Spleen (tissue), 11 donors: ENCODE results near the gene HSPA2. TPM values are rescaled to one million over a fixed set of nuclear protein-coding genes. Genes with fewer than 3 reads are reported as not detected.
"Not testable (repeated sequence)": the region's sequence is repeated elsewhere in the genome, so short reads cannot be mapped to it uniquely, and the experiment has no call there.

ENCODE experiments used
- DNase-seq: peaks from one replicate; pipeline ENCODE4 v3.0.0-alpha.2; 2020
- H3K27ac ChIP-seq, 8 donors: fragments of 200-600 bp; sonication (generic) in 7 of 8; 1 replicate in 4 of 8; 2 replicates in 4 of 8; pipeline versions ENCODE4 v1.5.0 to v1.8.0; 2016 to 2021; ENCODE audit warnings: inconsistent platforms in 4 of 8, mild to moderate bottlenecking in 4 of 8, moderate library complexity in 1 of 8
- H3K27me3 ChIP-seq, 7 donors: fragments of 200-600 bp; sonication (generic) in 6 of 7; replicated peaks in 1 of 7; 1 replicate in 4 of 7; 2 replicates in 3 of 7; pipeline versions ENCODE4 v1.5.0 to v1.8.0; 2016 to 2021; ENCODE audit warnings: inconsistent platforms in 3 of 7, mild to moderate bottlenecking in 1 of 7
- H3K36me3 ChIP-seq, 6 donors: fragments of 200-600 bp; sonication (generic) in 5 of 6; 1 replicate in 4 of 6; 2 replicates in 2 of 6; pipeline versions ENCODE4 v1.5.0 to v1.8.0; 2016 to 2021; ENCODE audit warnings: inconsistent platforms in 2 of 6
- H3K4me1 ChIP-seq, 6 donors: fragments of 200-600 bp; sonication (generic) in 5 of 6; 1 replicate in 3 of 6; 2 replicates in 3 of 6; pipeline versions ENCODE4 v1.5.0 to v1.8.0; 2016 to 2021; ENCODE audit warnings: inconsistent platforms in 3 of 6
- H3K4me3 ChIP-seq, 8 donors: fragments of 200-600 bp; sonication (generic) in 7 of 8; 1 replicate in 4 of 8; 2 replicates in 4 of 8; pipeline versions ENCODE4 v1.5.0 to v1.8.0; 2016 to 2021; ENCODE audit warnings: inconsistent platforms in 4 of 8, mild to moderate bottlenecking in 4 of 8, moderate library complexity in 2 of 8
- H3K9me3 ChIP-seq, 8 donors: fragments of 200-600 bp; sonication (generic) in 7 of 8; 1 replicate in 4 of 8; 2 replicates in 4 of 8; pipeline versions ENCODE4 v1.5.0 to v1.8.0; 2016 to 2021; ENCODE audit warnings: inconsistent platforms in 4 of 8
- CTCF ChIP-seq, 11 experiments: fragments of 200-600 bp in 7 of 11; fragments of 450-650 bp in 4 of 11; sonication (generic) in 4 of 11; IDR thresholded peaks in 8 of 11; conservative IDR thresholded peaks in 3 of 11; 1 replicate in 7 of 11; 2 replicates in 4 of 11; pipeline versions ENCODE4 v1.4.0 to v1.8.0; 2016 to 2021; ENCODE audit warnings: antibody characterized with exemption in 11 of 11, inconsistent platforms in 4 of 11, mild to moderate bottlenecking in 1 of 11
- POLR2A ChIP-seq, 3 donors: fragments of 450-650 bp; IDR thresholded peaks; one replicate each; pipeline ENCODE4 v1.5.1; 2017; ENCODE audit warnings: antibody characterized with exemption in 3 of 3, mild to moderate bottlenecking in 1 of 3
- POLR2AphosphoS5 ChIP-seq, 3 donors: sonication (generic); formaldehyde crosslinking; IDR thresholded peaks; one replicate each; pipeline ENCODE4 v1.5.1; 2017; ENCODE audit warnings: antibody characterized with exemption in 3 of 3
- WGBS, 5 donors: extraction: QIAGEN DNeasy Blood & Tissue Kit in 3 of 5; methylation state at CpG; one replicate each; pipeline versions ENCODE4 v1.1.5 to v1.1.7; 2013 to 2018; 5-methylcytosine and 5-hydroxymethylcytosine counted together
- intact Hi-C: fragments of 100-400 bp; cut with DNase I; formaldehyde crosslinking; loops from one replicate; pipeline ENCODE4 v1.15.0; 2023; ENCODE audit warnings: low total_unique reads
- polyA plus RNA-seq, 3 donors: library from polyadenylated mRNA; stranded (reverse); fragments of 200-250 nt; gene quantifications; one replicate each; pipeline ENCODE4 v1.2.1, GENCODE V29; 2013
- total RNA-seq, 7 donors: library from RNA; depleted of rRNA in 3 of 7; stranded (reverse); fragments of >200 nt in 3 of 7; fragmentation: NEBNext Ultra II Directional in 4 of 7; extraction: Animal tissue kit (Norgen Biotek cat#: 25700) in 4 of 7; gene quantifications; one replicate each; pipeline versions ENCODE4 v1.1.0 to v1.2.1, GENCODE V29; 2016 to 2021
- donor health status: healthy with polysubstance abuse.
- donor health status: DM: no; HTN: no; CAD: no; lungs with moderate emphysema.
- donor health status: DM: no; HTN: no; CAD: no.
- donor health status: Bipolar disorder and iron deficiency.
- donor health status: healthy.
- donor health status: DM: no; HTN: no; CAD: no.
- donor health status: DM: yes; HTN: yes; CAD: no.

Gene HSPA2
- total and polyA plus RNA-seq, 10 donors = 3.9 to 53.8 (median 23.6) TPM

GRCh38 chr14:64566651-64567122, 26.1 kb downstream of the HSPA2 start:
- intact Hi-C loops = no loop called here
- H3K27ac ChIP-seq = peak overlapping the region in 2 of 8 donors; percentile 1 to 21
- H3K4me3 ChIP-seq = no peak overlapping the region

GRCh38 chr14:64569138-64569631, 28.6 kb downstream of the HSPA2 start:
- H3K36me3 ChIP-seq = no peaks in the 10 kb centered on the region
- intact Hi-C loops = no loop called here
- no peak for DNase-seq
- TF ChIP-seq POLR2AphosphoS5 (IDR thresholded peaks at IDR 0.05) = no peak
- TF ChIP-seq POLR2A (IDR thresholded peaks at IDR 0.05) = no peak
- TF ChIP-seq CTCF (IDR thresholded peaks at IDR 0.05 in 8 of 11, conservative IDR thresholded peaks at IDR 0.05 in 3 of 11) = no peak
- peaks cover 0 to 8% (median 6%) of the 10 kb centered on the region in 6 donors for H3K4me1 ChIP-seq
- H3K4me3 ChIP-seq = no peak overlapping the region
- peak overlapping the region in 5 of 8 donors; percentile 21 to 54 (median 35) for H3K27ac ChIP-seq
- WGBS, 5 donors = 74 to 82% (median 80%) methylated on average over 3 of the region's 3 CpGs
- H3K9me3 ChIP-seq = no peaks in the 10 kb centered on the region
- no peaks in the 10 kb centered on the region for H3K27me3 ChIP-seq

More at GRCh38 chr14:64566651-64567122, 26.1 kb downstream of the HSPA2 start:
- 52 to 76% (median 63%) methylated on average over 4 to 5 of the region's 5 CpGs for WGBS, 5 donors
- Histone ChIP-seq H3K9me3 (no peaks in the 10 kb centered on the region), H3K27me3 (no peaks in the 10 kb centered on the region), H3K4me1 (peaks cover 0 to 8% (median 6%) of the 10 kb centered on the region in 6 donors), H3K36me3 (no peaks in the 10 kb centered on the region)
- no peak for TF ChIP-seq CTCF (IDR thresholded peaks at IDR 0.05 in 8 of 11, conservative IDR thresholded peaks at IDR 0.05 in 3 of 11)
- TF ChIP-seq POLR2AphosphoS5 (IDR thresholded peaks at IDR 0.05) = no peak
- no peak for TF ChIP-seq POLR2A (IDR thresholded peaks at IDR 0.05)
- no peak for DNase-seq

GRCh38 chr14:64569646-64570045, 29.1 kb downstream of the HSPA2 start:
- H3K27ac ChIP-seq = peak overlapping the region in 6 of 8 donors; percentile 21 to 54 (median 38)
- DNase-seq, H3K4me3 ChIP-seq, intact Hi-C loops, H3K9me3 ChIP-seq, H3K27me3 ChIP-seq, H3K36me3 ChIP-seq, H3K4me1 ChIP-seq: not testable (repeated sequence)
- WGBS, 5 donors = 79 to 92% (median 90%) methylated on average over 7 of the region's 7 CpGs

GRCh38 chr14:64572386-64573104, 32.0 kb downstream of the HSPA2 start:
- H3K4me1 ChIP-seq = no peaks in the 10 kb centered on the region
- no peak overlapping the region for H3K27ac ChIP-seq
- intact Hi-C loops = no loop called here
- no peaks in the 10 kb centered on the region for H3K27me3 ChIP-seq
- H3K9me3 ChIP-seq = no peaks in the 10 kb centered on the region
- H3K4me3 ChIP-seq = no peak overlapping the region
- TF ChIP-seq POLR2A (IDR thresholded peaks at IDR 0.05) (no peak), POLR2AphosphoS5 (IDR thresholded peaks at IDR 0.05) (no peak), CTCF (IDR thresholded peaks at IDR 0.05 in 8 of 11, conservative IDR thresholded peaks at IDR 0.05 in 3 of 11) (no peak)
- DNase-seq = no peak
- no peaks in the 10 kb centered on the region for H3K36me3 ChIP-seq
